GM18868 (cell line): ENCODE measurements around the gene ZDHHC17.
"Not testable (repeated sequence)": the region's sequence is repeated elsewhere in the genome, so short reads cannot be mapped to it uniquely, and the experiment has no call there.

Experiments used
- ATAC-seq: cut with Tn5 transposase; IDR thresholded peaks from one replicate; pipeline ENCODE4 v1.9.1; 2021; ENCODE audit warnings: mild to moderate bottlenecking, moderate library complexity; ENCODE audit not compliant: unreplicated experiment

The ZDHHC17 gene

DNA sequence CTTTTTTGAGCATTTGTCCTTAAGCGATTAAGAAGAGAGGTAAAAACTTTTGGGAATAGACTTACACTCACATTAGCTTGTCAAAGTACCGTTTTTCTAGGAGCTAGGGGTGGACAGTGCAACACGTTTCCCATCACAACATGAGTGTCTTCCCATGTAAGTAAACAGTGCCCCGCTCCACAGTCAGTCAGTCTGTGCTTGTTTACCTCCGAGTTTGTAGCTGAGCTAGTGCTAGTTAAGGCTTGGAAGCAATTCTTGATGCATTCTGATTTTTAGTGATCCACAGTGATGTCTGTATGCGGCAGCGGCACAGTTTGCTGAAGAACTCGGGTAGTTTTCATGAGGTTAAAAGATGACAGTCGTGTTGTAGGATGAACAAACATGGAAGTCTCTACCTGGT is 941 bp downstream of the ZDHHC17 start:
- ATAC-seq = no peak

DNA sequence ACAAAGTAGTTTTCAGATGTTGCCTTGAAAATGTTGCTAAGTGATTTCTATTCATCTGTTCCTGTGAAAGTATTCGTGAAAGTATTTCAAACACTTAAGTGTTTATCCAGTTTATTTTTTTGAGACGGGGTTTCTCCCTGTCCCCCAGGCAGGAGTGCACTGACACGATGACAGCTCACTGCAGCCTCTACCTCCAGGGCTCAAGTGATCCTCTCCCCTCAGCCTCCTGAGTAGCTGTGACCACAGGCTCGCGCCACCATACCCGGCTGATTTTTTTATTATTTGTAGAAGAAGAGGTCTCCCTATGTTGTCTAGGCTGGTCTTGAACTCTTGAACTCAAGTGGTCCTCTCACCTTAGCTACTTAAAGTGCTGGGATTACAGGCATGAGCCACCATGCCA is 1.7 kb downstream of the ZDHHC17 start:
- no peak for ATAC-seq

DNA sequence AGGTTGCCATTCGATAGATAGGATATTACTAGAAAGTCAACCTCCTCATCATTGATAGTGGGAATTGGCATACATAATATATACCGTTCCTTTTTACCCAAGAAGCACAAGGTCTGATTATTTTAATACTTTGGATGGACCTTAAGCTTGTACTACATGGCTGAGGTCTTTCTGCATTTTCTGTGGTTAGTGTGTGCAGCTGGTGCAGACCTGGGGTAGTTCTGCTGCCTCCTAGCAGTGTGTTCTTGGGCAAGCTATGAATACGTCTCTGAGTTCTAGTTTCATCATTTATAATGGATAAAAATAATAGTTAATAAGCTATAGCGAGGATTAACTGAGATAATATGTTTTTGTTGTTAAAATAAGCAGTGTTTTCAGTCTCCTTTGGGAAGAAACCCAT is 2.2 kb downstream of the ZDHHC17 start:
- ATAC-seq = no peak

DNA sequence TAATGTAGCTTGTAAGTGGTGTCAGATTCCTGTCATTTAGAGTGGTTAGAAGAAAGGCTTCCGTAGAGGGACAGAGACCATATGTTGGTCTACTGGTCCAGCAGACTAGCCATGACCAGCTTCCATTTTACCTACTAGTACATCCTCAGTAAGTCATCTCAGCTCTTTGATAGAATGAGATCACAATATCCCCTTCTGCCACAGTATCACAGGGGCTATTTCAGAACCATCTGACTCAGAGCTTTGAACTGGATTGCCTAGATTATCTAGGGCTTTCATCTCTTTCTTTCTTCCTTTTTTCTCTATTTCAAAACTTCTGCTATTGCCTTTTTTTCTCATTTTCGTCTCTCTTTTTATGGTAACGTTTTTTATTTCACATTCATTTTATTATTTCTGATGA is 4.7 kb downstream of the ZDHHC17 start:
- no peak for ATAC-seq

- peak; percentile 100 for ATAC-seq
Measured at GRCh38 chr12:76777765-76778216, 13.9 kb downstream of the ZDHHC17 start.

DNA sequence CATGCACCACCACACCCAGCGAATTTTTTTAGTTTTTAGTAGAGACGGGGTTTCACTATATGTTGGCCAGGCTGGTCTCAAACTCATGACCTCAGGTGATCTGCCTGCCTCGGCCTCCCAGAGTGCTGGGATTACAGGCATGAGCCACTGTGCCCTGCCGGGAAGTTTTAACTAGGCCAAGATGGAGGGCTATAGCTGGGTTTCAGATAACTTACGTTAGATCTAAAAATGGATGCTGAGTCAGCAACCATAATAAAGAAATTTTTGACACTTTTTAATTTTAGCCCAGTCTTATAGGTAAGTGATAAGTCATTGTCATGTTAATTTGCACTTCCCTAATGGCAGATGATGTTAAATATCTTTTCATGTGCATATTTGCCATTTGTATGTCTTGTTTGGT is 14.4 kb downstream of the ZDHHC17 start:
- no peak for ATAC-seq

- ATAC-seq = not testable (repeated sequence)
Measured at GRCh38 chr12:76779310-76779709, 15.4 kb downstream of the ZDHHC17 start.

- ATAC-seq = no peak
Measured at GRCh38 chr12:76781321-76781720, 17.4 kb downstream of the ZDHHC17 start.

GRCh38 chr12:76782526-76782925 is 18.6 kb downstream of the ZDHHC17 start:
- ATAC-seq = no peak

DNA sequence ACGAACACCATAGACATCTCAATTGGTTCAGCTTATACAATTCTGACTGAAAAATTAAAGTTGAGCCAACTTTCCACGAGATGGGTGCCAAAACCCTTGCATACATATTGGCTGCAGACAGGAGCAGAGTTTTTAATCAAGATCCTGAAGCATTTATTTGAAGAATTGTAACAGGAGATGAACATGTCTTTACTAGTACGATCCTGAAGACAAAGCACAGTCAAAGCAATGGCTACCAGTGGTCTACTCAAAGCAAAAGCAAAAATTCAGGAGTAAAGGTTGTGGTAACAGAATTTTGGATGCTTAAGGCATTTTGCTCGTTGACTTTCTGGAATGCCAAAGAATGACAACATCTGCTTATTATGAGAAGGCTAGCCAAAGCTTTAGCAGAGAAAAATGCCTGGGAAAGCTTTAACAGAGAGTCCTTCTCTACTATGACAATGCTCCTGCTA is 20.7 kb downstream of the ZDHHC17 start:
- no peak for ATAC-seq

- no peak for ATAC-seq
Measured at GRCh38 chr12:76785407-76785806, 21.5 kb downstream of the ZDHHC17 start.

GRCh38 chr12:76786986-76787385 is 23.1 kb downstream of the ZDHHC17 start:
- no peak for ATAC-seq

DNA sequence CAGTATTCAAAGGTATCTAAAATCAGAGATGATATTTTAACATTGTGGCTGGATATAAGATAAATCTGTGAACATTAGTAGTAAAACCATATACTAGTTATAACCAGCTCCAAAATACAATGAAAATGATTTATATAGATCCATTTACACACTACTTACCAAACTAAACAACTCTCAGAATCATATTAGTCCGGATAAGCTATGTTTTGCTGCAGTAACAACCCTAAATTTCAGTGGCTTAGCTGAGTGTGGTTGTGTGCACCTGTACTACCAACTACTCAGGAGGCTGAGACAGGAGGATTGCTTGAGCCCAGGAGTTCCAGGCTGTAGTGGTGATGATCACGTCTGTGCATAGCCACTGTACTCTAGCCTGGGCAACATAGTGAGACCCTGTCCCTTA is 23.8 kb downstream of the ZDHHC17 start:
- ATAC-seq = no peak

GRCh38 chr12:76789335-76790050 is 25.6 kb downstream of the ZDHHC17 start:
- ATAC-seq = no peak

DNA sequence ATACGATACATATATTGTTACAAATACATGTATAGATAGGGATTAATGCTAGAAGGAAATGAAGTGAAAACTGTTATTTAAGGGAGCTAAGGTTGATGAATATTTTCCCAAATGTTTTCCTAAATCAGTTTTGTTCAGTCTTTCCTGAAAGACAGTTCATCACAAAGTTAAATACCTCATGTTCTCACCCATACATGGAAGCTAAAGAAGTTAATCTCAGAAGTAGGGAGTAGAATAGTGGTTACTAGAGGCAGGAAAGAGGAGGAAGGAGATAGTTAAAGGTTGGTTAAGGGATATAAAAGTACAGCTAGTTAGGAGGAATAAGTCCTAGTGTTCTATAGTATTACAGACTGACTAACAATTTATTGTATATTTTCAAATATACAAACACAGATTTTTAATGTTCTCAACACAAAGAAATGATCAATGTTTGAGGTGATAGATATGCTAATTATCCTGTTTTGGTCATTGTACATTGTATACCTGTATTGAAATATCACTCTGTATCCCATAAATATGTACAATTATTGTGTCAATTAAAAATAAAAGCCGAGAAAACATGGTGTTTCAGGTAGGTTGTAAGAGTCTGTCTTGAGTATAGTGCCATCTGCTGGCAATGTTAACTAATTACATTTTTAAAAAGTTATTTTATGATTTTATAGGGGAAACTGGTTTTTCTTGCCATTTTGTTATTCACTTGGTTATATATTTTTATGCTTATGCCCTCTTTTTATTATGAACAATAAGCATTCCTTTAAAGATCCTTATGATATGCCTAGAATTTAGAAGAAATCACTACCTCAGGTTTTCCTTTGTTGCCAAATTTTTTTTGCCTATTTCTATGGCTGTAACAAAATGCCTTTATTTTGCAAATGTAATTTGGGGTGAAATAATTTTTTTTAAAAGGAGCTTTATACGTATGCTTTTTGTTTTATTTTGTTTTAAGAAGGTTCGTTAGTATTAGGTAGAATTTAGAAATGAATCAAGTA is 26.9 kb downstream of the ZDHHC17 start:
- no peak for ATAC-seq

GRCh38 chr12:76792828-76793227 is 28.9 kb downstream of the ZDHHC17 start:
- ATAC-seq = no peak

DNA sequence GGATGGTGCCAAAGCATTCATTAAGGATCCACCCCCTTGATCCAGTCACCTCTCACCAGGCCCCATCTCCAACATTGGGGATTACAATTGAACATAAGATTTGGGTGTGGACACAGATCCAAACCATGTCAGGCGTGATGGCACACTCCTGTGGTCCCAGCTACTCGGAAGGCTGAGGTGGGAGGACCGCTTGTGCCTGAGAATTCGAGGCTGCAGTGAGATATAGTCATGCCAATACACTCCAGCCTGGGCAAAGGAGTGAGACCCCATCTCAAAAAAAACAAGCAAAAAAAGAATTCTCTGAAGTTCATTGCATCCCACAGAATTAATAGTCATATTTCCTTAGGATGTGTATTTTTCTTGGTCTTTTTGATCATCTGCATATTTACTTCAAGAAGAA is 34.9 kb downstream of the ZDHHC17 start:
- ATAC-seq = no peak

DNA sequence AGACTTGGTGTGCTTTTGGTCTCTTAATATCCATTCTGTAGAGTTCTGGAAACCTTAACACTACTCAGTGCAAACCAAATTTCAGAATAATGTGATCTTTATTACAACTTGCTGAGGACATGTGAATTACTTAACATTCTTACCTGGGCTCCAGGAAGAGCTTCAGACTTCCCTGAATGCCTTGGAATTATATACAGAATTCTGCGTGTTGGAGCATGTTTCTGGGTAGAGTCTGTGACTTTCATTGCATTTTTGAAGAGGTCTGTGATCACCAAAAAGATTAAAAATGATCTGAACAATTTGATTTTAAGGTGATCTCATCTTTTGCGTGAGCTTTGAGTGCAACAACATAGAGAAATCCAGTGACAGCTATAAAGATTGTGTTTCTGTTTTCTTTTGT is 35.4 kb downstream of the ZDHHC17 start:
- no peak for ATAC-seq

DNA sequence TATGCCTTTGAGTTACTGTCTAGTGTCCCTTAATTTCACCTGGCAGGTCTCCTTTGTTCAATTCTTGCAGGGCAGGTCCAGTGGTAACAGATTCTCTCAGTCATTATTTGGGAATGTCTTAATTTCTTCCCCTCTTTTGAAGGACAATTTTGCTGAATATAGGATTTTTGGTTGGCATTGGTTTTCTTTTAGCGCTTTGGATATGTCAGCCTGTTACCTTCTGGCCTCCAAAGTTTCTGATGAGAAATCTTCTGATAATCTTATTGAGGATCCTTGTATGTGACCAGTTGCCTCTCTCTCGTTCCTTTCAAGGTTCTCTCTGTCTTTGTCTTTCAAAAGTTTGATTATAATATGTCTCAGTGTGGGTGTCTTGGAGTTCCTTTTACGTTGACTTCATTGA is 38.1 kb downstream of the ZDHHC17 start:
- ATAC-seq = no peak

DNA sequence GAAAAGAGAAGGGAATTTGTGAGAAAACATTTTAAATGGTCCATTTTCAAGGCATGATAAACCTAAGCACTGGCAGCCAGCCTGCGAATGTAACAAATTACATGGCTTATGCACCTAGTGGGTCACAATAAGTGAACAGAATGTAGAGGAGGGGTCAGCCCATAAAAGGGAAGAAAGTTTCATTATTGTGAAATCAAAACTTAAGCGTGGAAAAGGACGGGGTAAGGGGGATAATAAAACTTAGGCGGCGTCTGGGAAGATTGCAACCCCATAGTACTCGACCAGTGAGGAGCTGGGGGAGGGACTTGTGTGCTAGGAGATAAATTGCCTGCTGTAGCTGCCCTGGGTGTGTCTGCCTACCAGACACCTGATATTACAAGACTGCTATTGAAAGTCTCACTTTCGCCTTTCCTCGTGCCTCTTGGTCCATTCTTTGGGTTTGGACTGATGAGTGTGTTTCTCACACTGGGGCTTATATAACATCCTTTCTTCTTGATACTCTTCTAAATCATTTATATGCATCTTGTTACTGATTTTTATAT is 40.6 kb downstream of the ZDHHC17 start:
- ATAC-seq = no peak

GRCh38 chr12:76810671-76811419 is 46.9 kb downstream of the ZDHHC17 start:
- no peak for ATAC-seq
